Choroid plexus epithelial cell (primary cell): ENCODE data around the gene SCLY.

Experiments
- DNase-seq: peaks from one replicate; pipeline ENCODE4 v3.0.0-alpha.2; 2010; ENCODE audit warnings: low read depth
- H3K4me3 ChIP-seq: 2 replicates; pipeline ENCODE4 v1.5.1; 2011; ENCODE audit warnings: low read depth, mild to moderate bottlenecking, control low read depth, low read length, moderate library complexity
- CTCF ChIP-seq: conservative IDR thresholded peaks from 2 replicates; pipeline ENCODE4 v1.5.1; 2011; ENCODE audit warnings: low read depth, mild to moderate bottlenecking, control low read depth, inconsistent platforms, low read length, moderate library complexity

The SCLY gene

GRCh38 chr2:238081561-238081960 lies 20.8 kb downstream of the SCLY start:
- no peak overlapping the region for H3K4me3 ChIP-seq
- no peak for TF ChIP-seq CTCF
- no peak for DNase-seq

DNA sequence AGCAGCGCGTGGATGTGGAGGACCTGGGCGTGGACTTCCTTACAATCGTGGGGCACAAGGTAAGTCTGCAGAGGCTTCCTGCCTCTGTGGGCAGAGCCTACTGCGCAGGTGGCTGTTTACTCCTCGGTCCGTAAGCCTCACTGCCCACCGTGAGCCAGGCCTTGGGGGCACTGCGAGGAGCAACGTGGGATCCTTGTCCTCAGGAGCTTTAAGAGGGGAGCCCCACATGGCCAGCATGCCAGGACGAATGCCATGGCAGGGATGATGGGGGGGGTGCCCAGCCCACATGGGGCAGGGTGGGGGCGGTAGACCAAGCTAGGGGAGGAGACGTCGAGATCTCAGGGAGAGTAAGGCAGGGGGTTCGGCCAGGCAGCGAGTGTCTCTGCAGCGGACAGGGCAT lies 21.4 kb downstream of the SCLY start:
- no peak overlapping the region for H3K4me3 ChIP-seq
- no peak for TF ChIP-seq CTCF
- DNase-seq: no peak

- no peak for TF ChIP-seq CTCF
- H3K4me3 ChIP-seq: no peak overlapping the region
- DNase-seq: no peak
These were observed 22.0 kb downstream of the SCLY start for GRCh38 chr2:238082827-238083226.

GRCh38 chr2:238083919-238084318 lies 23.1 kb downstream of the SCLY start:
- TF ChIP-seq CTCF: no peak
- DNase-seq: no peak
- no peak overlapping the region for H3K4me3 ChIP-seq

DNA sequence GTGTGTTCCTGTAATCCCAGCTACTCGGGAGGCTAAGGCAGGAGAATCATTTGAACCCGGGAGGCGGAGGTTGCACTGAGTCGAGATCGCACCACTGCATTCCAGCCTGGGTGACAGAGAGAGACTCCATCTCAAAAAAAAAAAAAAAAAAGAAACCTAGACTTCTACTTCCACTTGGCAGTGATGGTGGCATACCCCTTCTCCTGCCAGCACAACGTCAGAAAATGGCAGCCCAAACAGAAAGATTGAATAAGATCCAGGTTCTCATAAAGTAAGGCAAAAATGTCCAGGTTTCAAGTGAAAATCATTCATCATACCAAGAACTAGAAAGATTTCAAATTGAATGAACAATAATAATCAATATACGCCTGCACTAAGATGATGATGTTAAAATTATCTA lies 24.0 kb downstream of the SCLY start:
- H3K4me3 ChIP-seq: no peak overlapping the region
- DNase-seq: no peak
- TF ChIP-seq CTCF: no peak

DNA sequence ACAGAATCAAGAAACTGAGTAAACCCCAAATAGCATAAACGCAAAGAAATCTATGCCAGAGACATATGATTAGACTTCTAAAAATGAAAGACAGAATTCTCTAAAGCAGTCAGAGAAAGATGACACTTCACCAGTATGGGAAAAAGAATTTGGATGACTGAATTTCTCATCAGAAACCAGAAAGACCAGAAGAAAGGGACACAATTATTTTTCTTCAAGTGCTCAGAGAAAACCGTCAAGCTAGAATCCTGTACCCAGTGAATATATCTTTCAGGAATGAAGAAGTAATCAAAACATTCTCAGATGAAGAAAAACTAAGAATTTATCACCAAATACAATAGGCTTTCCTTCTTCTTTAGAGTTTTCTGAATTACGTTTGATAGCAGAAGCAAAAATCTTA lies 25.1 kb downstream of the SCLY start:
- no peak overlapping the region for H3K4me3 ChIP-seq
- no peak for DNase-seq
- TF ChIP-seq CTCF: no peak

DNA sequence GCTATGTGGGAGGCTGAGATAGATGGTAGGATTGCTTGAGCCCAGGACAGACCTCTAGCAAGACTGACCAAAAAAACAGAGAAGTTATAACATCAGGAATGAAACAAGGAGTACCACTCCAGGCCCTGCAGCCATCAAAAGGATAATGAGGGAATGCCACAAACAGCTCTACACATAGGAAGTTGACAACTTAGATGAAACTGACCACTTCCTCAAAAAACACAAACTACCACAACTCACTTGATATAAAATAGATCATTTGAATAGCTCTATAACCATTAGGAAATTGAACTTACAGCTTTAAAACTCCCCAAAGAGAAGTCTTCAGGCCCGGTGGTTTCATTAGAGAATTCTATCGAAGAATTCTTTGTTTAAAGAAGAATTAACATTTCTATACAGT lies 26.4 kb downstream of the SCLY start:
- H3K4me3 ChIP-seq: no peak overlapping the region
- no peak for TF ChIP-seq CTCF
- no peak for DNase-seq
